ENCODE measurements around the gene BBS2.

DNA sequence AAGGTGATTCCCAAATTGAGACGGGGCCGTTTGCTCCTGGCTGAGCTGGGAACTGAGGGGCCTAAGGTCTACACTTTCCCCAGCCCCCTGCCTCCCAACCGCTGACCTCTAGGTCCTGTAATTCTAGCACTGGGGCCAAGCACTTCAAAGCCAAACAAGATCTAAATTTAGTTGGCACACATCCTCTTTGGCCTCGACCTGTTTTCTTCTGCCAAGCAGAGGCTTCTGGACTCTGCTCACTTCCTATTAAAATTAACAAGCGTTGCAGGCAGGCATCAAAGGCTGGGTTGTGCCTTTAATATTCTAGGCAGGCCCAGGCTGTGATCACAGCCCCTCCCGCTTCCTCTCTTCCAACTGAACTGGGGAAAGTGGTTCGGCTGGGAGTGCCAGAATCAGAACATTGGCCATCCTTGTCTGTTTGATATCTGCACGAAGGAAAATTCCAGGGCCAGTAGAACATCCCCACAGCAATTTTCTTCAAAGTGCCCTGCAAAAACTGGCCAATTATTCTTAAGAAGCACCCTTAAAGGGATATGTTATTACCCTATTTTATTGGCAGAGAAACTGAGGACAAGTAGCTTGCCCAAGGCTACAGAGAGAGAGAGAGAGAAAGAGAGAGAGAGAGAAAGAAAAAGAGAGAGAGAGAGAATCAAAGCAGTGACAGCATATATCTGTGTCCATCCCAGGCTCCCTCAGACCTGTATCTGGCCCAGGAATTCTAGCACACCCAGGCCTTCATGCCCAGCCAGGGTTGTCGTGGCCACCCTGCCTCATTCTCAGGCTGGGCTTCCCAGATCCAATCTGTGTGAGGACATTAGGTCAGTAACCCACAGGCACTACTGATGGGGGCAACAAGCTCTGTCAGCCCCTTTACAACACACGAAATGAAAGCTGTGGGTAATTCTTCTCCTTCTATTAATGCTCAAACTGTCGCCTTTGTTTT, 32.2 kb upstream of the BBS2 start:
- TF ChIP-seq, protein P1, sequence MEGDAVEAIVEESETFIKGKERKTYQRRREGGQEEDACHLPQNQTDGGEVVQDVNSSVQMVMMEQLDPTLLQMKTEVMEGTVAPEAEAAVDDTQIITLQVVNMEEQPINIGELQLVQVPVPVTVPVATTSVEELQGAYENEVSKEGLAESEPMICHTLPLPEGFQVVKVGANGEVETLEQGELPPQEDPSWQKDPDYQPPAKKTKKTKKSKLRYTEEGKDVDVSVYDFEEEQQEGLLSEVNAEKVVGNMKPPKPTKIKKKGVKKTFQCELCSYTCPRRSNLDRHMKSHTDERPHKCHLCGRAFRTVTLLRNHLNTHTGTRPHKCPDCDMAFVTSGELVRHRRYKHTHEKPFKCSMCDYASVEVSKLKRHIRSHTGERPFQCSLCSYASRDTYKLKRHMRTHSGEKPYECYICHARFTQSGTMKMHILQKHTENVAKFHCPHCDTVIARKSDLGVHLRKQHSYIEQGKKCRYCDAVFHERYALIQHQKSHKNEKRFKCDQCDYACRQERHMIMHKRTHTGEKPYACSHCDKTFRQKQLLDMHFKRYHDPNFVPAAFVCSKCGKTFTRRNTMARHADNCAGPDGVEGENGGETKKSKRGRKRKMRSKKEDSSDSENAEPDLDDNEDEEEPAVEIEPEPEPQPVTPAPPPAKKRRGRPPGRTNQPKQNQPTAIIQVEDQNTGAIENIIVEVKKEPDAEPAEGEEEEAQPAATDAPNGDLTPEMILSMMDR (IDR thresholded peaks at IDR 0.05): no peak
- TF ChIP-seq MAX (IDR thresholded peaks at IDR 0.05): no peak
- TF ChIP-seq RAD21 (conservative IDR thresholded peaks at IDR 0.05 in 1 of 2, IDR thresholded peaks at IDR 0.05 in 1 of 2): no peak
- no peak for TF ChIP-seq MAZ (IDR thresholded peaks at IDR 0.05; ENCODE audit: borderline replicate concordance, low read depth, low read length)
- TF ChIP-seq SMC3 (IDR thresholded peaks at IDR 0.05): no peak
- no peak for TF ChIP-seq PBX3 (IDR thresholded peaks at IDR 0.05)
- no peak for TF ChIP-seq ZFP36 (IDR thresholded peaks at IDR 0.05; ENCODE audit: borderline replicate concordance, partially characterized antibody)

Measured in A549 (cell line).